ENCODE measurements around the gene PLEKHO2. TPM values are rescaled to one million over a fixed set of nuclear protein-coding genes. Genes with fewer than 3 reads are reported as not detected.

Gene PLEKHO2
- 35.7 and 39.7 TPM in 2 replicates for total RNA-seq

DNA sequence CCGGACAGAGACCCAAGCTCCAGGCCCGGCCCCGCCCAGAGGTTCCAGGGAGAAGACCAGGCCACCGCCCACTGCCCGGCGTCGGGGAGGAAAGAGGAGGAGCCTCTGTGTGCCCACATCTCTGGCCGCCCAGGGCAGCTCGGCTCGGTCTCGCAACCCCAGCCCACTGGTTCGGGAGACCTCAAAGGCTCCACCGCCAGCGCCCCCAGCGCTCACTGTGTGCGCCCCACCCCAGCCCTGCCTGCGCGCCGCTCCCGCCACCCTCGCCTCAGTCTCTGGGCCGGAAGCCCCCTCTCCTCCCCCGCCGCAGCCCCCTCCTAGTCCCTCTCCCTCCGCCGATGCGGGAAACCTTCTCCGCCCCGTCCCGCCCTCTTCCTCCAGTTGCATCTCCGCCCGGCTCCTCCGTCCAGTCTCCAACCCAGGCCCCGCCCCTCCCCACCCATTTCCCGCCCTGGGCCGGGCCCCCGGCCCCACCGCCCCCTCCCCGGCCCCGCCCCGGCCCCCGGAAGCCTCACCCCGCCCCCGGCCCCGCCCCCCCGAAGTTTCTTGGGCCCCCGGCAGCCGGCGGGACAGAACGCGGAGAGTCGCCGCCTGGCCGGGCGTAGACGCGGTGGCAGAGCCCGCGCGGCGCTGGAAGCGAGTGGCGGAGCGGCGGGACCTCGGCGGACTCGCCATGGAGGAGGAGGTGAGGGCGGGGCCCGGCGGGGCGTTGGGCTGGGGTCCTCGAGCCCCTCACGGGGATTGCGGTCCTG, at the start of gene PLEKHO2:
PLEKHO2 (plus strand) TSS at position 572 of the 752 bp plus-strand sequence; CDS start at position 674, 102 bp downstream.

DNA sequence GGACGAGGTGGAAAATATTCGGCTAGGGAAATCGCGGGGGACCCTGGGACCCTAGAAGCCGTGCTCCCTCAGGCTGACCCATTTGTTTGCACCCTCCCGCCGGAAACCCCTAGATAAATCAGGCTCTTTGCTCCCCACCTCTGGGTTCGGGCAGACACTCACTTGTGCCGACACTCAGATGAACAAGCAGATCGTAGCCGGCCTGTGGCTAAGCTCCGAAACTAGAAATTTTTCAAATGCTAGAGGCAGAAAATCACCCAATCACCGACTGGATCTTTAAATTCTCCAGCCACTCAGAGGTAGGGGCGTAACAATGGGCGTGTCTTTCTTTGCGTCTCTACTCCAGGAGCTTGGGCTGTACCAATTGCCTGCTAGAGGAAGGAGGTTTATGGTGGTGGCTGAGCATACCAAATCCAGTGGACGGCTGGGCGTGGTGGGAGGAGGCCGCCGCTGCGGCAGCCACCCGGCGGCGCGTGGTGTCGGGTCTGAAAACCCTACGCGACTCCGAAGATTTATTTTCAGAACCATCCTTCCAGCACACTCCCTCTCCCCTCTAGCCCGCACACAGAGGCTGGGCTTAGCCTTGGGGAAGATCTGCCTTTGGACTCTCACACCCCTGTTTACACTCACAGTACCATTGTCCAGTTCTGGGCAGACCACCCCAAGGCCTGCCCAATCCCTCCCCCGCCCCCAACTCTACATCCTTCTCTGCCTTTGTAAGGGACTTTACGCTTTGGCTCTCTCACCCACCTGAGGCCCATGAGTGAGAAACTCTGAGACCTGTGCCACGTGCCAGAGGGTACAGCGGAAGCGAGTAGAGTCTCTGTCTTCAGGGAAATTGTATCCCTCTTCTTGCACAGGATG, 16.1 kb upstream of the PLEKHO2 start, which contains the start of gene PIF1:
PIF1 (minus strand) TSS at position 217 of the 864 bp plus-strand sequence. CDS start 1,312 bp downstream, outside the sequence.

GRCh38 chr15:64911311-64912186, 69.8 kb downstream of the PLEKHO2 start, which contains the start of gene ANKDD1A:
ANKDD1A (plus strand) TSS chr15:64911902; CDS start chr15:64911931, 29 bp downstream.

Other genes starting within 250 kb of the PLEKHO2 start
- gene RBPMS2, start 66.3 kb upstream of the PLEKHO2 start, total RNA-seq = 0.22 TPM in 1 of 2 replicates, not detected in the other
- 2.6 and 23.6 TPM in 2 replicates for gene PIF1, start 16.3 kb upstream of the PLEKHO2 start, total RNA-seq
- 3.5 and 7.0 TPM in 2 replicates for gene ANKDD1A, start 70.0 kb downstream of the PLEKHO2 start, total RNA-seq
- gene SPG21, start 148.0 kb downstream of the PLEKHO2 start, total RNA-seq = 98.7 and 101 TPM in 2 replicates
- gene MTFMT, start 187.7 kb downstream of the PLEKHO2 start, total RNA-seq = 16.4 and 29.8 TPM in 2 replicates
- not detected in 2 replicates for gene SLC51B, start 203.5 kb downstream of the PLEKHO2 start, total RNA-seq
- gene RASL12, start 226.1 kb downstream of the PLEKHO2 start, total RNA-seq = 0.22 and 1.6 TPM in 2 replicates
- not detected in 2 replicates for gene KBTBD13, start 234.8 kb downstream of the PLEKHO2 start, total RNA-seq

Data from placental pericyte (primary cell).